Activated CD8-positive, alpha-beta memory T cell treated with anti-CD3 and anti-CD28 coated beads for 1 hour (primary cell): Measurements from ENCODE around the gene HFM1.
A peak's percentile ranks its signal among the peaks of the same experiment; 100 is the strongest.
"Not testable (repeated sequence)": the region's sequence is repeated elsewhere in the genome, so short reads cannot be mapped to it uniquely, and the experiment has no call there.

Experiments used
- DNase-seq, 2 donors: peaks; one replicate each; pipeline ENCODE4 v3.0.0-alpha.2; 2020; ENCODE audit warnings: low read depth in 1 of 2; ENCODE audit errors: extremely low read depth in 1 of 2

The HFM1 gene

DNA sequence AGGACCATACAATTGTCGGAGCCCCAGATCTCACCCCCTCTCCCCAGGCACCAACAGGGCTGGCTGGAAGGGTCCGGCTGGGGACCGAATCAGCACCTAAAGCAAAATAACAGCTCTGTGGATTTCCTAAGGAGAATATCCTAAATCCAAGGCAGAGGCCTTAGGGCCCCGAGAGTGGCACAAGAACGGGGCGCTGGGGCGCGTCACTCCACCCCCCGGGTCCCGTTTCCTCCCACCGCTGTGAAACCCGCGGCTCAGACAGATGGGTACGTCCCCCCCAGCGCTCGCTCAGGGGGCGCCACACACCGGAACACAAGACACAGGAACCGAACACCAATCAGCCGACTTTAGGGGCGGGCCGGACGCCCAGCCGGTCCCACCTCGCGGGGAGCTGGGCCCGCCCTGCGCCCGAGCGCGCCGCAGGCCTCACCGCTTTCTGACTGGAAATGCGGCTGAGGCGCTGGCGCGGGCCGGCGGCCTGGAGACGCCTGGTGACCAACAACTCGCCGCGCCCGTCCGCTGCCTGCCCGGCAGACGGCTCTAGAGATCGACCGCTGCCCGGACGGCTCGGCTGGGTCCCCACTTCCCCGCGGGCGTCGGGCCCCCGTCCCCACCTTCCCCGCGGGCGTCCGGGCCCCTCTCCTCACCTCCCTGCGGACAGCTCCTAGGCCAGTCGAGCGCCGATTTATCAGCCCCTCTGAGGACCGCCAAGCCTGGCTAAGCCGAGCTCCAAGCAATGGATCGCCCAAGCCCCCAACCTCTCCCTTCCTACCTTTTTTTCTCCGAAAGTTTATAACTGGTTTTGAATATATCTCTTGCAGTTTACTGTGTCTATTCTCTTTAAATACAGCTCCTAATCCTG lies at the start of gene HFM1:
Gene HFM1 (minus strand): TSS at position 687 of the 862 bp plus-strand sequence. CDS start 3,755 bp downstream, outside the sequence.
- DNase-seq, result peak; percentile 23 to 41

DNA sequence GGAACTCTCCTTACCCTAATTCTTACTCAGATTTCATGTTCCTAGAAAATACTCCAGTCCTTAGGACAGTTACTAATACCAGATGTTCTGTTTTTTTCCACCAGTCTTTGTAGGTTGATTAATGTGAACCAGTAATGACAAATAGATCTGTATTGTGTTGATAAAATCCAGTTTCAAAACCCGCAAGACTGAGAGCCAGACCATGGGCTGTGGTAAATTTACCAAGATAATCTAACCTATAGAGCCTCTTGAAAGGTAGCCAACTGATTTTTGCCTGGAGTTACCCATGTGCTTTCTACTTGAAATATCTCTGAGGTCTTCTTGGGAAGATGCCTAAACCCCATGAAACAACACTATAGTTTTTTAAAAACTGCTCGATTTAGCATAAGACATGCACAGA lies 49.5 kb upstream of the HFM1 start:
- DNase-seq, result no peak

GRCh38 chr1:91450260-91450659 lies 45.6 kb upstream of the HFM1 start:
- DNase-seq, result no peak

- DNase-seq, result not testable (repeated sequence)
Observed at GRCh38 chr1:91447782-91448181, 43.1 kb upstream of the HFM1 start.

DNA sequence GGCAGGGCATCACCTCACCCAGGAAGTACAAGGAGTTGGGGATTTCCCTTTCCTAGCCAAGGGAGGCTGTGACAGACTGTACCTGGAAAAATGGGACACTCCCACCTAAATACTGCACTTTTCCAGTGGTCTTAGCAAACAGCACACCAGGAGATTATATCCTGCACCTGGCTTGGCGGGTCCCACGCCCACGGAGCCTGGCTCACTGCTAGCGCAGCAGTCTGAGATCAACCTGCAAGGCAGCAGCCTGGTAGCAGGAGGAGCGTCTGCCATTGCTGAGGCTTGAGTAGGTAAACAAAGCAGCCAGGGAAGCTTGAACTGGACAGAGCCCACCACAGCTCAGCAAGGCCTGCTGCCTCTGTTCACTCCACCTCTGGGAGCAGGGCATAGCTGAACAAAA lies 37.3 kb upstream of the HFM1 start:
- not testable (repeated sequence) for DNase-seq

GRCh38 chr1:91440847-91441246 lies 36.2 kb upstream of the HFM1 start:
- DNase-seq, result no peak

DNA sequence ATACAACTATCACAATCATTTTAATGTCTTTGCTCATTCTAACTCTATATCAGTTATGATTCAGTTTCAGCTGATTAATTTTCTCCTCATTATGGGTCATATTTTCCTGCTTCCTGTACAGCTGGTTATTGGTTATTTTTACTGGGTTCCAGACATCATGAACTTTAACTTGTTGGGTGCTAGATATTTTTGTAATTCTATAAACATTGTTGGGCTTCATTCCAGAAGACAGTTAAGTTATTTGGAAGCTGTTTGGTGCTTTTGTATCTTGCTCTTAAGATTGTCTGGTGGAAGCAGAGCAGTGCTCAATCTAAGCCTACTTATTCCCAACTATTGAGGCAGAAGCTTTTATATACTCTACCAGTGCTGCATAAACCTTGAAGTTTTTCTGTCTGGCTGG lies 34.4 kb upstream of the HFM1 start:
- DNase-seq, result no peak

DNA sequence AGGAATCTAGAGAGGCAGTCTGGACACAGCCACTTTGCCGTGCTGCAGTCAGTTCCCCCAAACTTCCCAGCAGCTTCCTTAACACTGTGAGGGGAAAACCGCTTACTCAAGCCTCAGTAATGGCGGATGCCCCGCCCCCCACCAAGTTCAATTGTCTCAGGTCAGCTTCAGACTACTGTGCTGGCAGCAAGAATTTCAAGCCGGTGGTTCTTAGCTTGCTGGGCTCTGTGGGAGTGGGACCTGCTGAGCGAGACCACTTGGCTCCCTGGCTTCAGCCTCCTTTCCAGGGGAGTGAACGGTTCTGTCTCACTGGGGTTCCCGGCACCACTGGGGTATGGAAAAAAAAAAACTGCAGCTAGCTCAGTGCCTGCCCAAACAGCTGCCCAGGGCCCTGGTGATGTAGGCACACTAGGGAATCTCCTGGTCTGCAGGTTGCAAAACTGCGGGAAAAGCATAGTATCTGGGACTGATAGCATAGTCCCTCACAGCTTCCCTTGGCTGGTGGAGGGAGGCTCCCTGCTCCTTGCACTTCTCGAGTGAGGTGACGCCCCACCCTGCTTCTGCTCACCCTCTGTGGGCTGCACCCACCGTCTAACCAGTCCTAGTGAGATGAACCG lies 23.7 kb upstream of the HFM1 start:
- DNase-seq, result no peak

DNA sequence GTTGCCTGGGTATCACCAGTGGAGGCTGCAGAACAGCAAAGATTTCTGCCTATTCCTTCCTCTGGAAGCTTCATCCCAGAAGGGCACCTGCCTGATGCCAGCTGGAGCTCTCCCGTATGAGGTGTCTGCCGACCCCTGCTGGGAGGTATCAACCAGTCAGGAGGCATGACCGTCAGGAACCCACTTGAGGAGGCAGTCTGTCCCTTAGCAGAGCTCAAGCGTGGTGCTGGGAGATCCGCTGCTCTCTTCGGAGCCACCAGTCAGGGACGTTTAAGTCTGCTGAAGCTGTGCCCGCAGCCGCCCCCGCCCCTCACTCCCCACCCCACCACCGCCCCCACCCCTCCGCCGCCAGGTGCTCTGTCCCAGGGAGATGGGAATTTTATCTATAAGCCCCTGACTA lies 23.1 kb upstream of the HFM1 start:
- no peak for DNase-seq

GRCh38 chr1:91422523-91422922 lies 17.9 kb upstream of the HFM1 start:
- not testable (repeated sequence) for DNase-seq

- DNase-seq, result no peak
Observed at GRCh38 chr1:91412371-91412770, 7.7 kb upstream of the HFM1 start.

GRCh38 chr1:91406773-91407389 lies 2.2 kb upstream of the HFM1 start:
- no peak for DNase-seq

DNA sequence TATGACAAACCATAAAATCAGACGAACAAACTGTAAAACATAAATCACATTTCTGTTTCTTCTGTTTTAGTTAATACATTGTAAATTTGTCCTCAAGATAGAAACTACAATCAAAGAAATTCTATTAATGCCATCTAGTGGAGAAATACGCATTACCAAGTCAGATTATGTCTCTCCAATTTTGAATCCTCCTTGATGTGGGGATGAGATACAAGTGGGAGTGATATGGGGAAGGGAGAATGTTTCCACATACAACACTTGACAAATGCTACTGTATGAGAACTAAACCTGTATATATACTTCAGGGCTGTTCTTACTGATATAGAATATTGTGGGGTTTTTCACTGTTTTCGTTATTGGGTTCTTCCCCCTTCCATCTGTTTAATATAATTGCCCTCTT lies 2.6 kb downstream of the HFM1 start:
- DNase-seq, result no peak

- DNase-seq, result no peak
Observed at GRCh38 chr1:91400133-91400725, 4.4 kb downstream of the HFM1 start.

- DNase-seq, result no peak
Observed at GRCh38 chr1:91398291-91398690, 6.3 kb downstream of the HFM1 start.

DNA sequence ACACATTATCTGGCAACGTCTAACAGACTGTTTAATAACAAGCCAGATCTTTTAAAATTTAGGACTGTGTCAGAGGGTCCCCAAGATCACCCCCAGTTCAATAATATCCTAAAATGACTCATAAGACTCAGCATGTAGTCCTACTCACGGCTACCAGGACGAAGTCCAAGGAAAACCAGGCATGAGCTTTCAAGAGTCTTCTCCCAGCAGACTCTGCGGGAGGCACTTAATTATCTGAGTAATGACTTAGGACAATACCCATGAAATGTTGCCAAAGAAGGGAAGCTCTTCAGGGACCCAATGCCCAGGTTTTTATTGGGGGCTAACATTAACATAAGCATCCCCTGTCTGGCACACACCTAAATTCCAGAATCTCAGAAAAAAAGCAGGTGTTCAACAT lies 7.0 kb downstream of the HFM1 start:
- no peak for DNase-seq

- no peak for DNase-seq
Observed at GRCh38 chr1:91393042-91393441, 11.6 kb downstream of the HFM1 start.

- DNase-seq, result no peak
Observed at GRCh38 chr1:91386109-91386508, 18.5 kb downstream of the HFM1 start.

DNA sequence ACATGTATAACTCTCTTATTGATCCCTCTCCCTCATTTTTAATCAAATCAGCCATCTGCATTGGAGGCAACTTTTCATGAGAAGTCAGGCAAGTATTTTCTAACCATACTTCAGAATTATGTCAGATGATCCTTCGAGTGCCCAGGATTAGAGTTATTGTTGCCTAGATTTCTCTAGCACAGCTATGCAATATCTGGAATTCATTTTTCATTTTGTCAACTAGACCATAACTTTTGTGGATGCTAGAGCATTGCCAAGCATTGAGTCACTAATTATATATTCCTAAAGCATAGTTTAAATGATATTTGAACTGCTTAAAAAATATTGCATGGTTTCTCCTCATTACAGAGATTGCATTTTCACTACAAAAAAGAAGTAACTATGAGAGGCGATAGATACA lies 21.2 kb downstream of the HFM1 start:
- no peak for DNase-seq

DNA sequence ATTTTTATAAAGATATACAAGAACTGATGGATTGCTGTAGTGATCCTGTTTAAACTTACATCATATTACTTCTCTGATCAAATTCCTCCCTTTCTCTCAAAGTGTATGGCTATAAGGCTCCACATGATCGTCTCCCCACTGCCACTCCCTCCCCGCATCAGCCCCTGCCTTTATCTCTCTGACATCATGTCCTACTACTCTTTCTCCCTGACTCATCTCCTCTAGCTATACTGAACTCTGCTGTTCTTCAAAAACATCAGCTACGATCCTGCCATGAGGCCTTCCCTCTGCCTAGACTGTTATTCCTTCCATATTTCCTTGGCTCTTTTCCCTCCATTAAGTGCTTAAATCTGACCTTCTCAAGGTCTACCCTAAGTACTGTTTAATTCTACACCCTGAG lies 22.8 kb downstream of the HFM1 start:
- DNase-seq, result no peak

GRCh38 chr1:91374086-91374485 lies 30.6 kb downstream of the HFM1 start:
- DNase-seq, result no peak

DNA sequence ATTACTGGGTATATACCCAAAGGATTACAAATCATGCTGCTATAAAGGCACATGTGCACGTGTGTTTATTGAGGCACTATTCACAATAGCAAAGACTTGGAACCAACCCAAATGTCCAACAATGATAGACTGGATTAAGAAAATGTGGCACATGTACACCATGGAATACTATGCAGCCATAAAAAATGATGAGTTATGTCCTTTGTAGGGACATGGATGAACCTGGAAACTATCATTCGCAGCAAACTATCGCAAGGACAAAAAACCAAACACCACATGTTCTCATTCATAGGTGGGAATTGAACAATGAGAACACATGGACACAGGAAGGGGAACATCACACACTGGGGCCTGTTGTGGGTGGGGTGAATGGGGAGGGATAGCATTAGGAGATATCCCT lies 32.4 kb downstream of the HFM1 start:
- not testable (repeated sequence) for DNase-seq
